ENCODE data around the gene KLRF2. TPM values are rescaled to one million over a fixed set of nuclear protein-coding genes. Genes with fewer than 3 reads are reported as not detected.

KLRF2 gene
- not detected in 2 replicates for total RNA-seq (2014; rRNA removed; shearing (Covaris generic); ENCODE audit: low replicate concordance)

GRCh38 chr12:9881246-9881645, at the start of gene KLRF2:
KLRF2 (plus strand) TSS chr12:9881489; CDS start chr12:9881596, 107 bp downstream.
- Histone ChIP-seq H3K27me3 (no peaks in the 10 kb centered on the region), H3K36me3 (no peaks in the 10 kb centered on the region), H3K4me3 (no peak within 1 kb of the TSS), H3K9me3 (no peaks in the 10 kb centered on the region)
- DNase-seq = no peak

GRCh38 chr12:9831720-9832119, 49.6 kb upstream of the KLRF2 start:
- Histone ChIP-seq H3K36me3 (no peaks in the 10 kb centered on the region), H3K4me3 (no peak overlapping the region), H3K27me3 (no peaks in the 10 kb centered on the region), H3K9me3 (no peaks in the 10 kb centered on the region)
- no peak for DNase-seq

GRCh38 chr12:9843407-9843806, 37.9 kb upstream of the KLRF2 start:
- no peaks in the 10 kb centered on the region for H3K27me3 ChIP-seq
- no peak overlapping the region for H3K4me3 ChIP-seq
- H3K36me3 ChIP-seq = no peaks in the 10 kb centered on the region
- no peak for DNase-seq
- H3K9me3 ChIP-seq = no peaks in the 10 kb centered on the region

GRCh38 chr12:9848899-9849298, 32.4 kb upstream of the KLRF2 start:
- H3K36me3 ChIP-seq = peaks cover 9% of the 10 kb centered on the region
- no peak for DNase-seq

GRCh38 chr12:9851050-9851449, 30.2 kb upstream of the KLRF2 start:
- no peaks in the 10 kb centered on the region for H3K9me3 ChIP-seq
- no peak for DNase-seq
- H3K27me3 ChIP-seq = no peaks in the 10 kb centered on the region
- no peak overlapping the region for H3K4me3 ChIP-seq
- peaks cover 11% of the 10 kb centered on the region for H3K36me3 ChIP-seq

More at GRCh38 chr12:9848899-9849298, 32.4 kb upstream of the KLRF2 start:
- no peak overlapping the region for H3K4me3 ChIP-seq
- H3K27me3 ChIP-seq = no peaks in the 10 kb centered on the region
- H3K9me3 ChIP-seq = no peaks in the 10 kb centered on the region

- H3K9me3 ChIP-seq = no peaks in the 10 kb centered on the region
- no peaks in the 10 kb centered on the region for H3K27me3 ChIP-seq
- no peak overlapping the region for H3K4me3 ChIP-seq
- no peak for DNase-seq
- peaks cover 11% of the 10 kb centered on the region for H3K36me3 ChIP-seq
These were observed 29.4 kb upstream of the KLRF2 start for GRCh38 chr12:9851927-9852326.

GRCh38 chr12:9856151-9856550, 25.1 kb upstream of the KLRF2 start:
- peaks cover 2% of the 10 kb centered on the region; the same call in 1 of the 2 replicates for H3K9me3 ChIP-seq
- no peak for DNase-seq
- H3K36me3 ChIP-seq = peaks cover 8% of the 10 kb centered on the region
- H3K27me3 ChIP-seq = no peaks in the 10 kb centered on the region
- no peak overlapping the region for H3K4me3 ChIP-seq

GRCh38 chr12:9856894-9857293, 24.4 kb upstream of the KLRF2 start:
- Histone ChIP-seq H3K9me3 (peaks cover 2% of the 10 kb centered on the region; the same call in 1 of the 2 replicates), H3K4me3 (no peak overlapping the region), H3K36me3 (peaks cover 8% of the 10 kb centered on the region), H3K27me3 (no peaks in the 10 kb centered on the region)
- DNase-seq = no peak

- peaks cover 8% of the 10 kb centered on the region for H3K36me3 ChIP-seq
- no peaks in the 10 kb centered on the region for H3K27me3 ChIP-seq
- H3K4me3 ChIP-seq = no peak overlapping the region
- H3K9me3 ChIP-seq = peaks cover 2% of the 10 kb centered on the region; the same call in 1 of the 2 replicates
- DNase-seq = no peak
These were observed 23.2 kb upstream of the KLRF2 start for GRCh38 chr12:9858135-9858534.

- H3K27me3 ChIP-seq = no peaks in the 10 kb centered on the region
- no peak for DNase-seq
- no peaks in the 10 kb centered on the region; the same call in 1 of the 2 replicates for H3K36me3 ChIP-seq
- H3K4me3 ChIP-seq = peak overlapping the region; percentile 56
- H3K9me3 ChIP-seq = peaks cover 12% of the 10 kb centered on the region
These were observed 16.2 kb upstream of the KLRF2 start for GRCh38 chr12:9864913-9865675.

GRCh38 chr12:9866860-9867269, 14.4 kb upstream of the KLRF2 start:
- DNase-seq = no peak

GRCh38 chr12:9867531-9867930, 13.8 kb upstream of the KLRF2 start:
- peak overlapping the region; percentile 56 for H3K4me3 ChIP-seq
- H3K9me3 ChIP-seq = peaks cover 10% of the 10 kb centered on the region
- H3K27me3 ChIP-seq = no peaks in the 10 kb centered on the region
- DNase-seq = no peak
- H3K36me3 ChIP-seq = no peaks in the 10 kb centered on the region; the same call in 1 of the 2 replicates

More at GRCh38 chr12:9866860-9867269, 14.4 kb upstream of the KLRF2 start:
- peaks cover 10% of the 10 kb centered on the region for H3K9me3 ChIP-seq
- peak overlapping the region; percentile 56 for H3K4me3 ChIP-seq
- H3K27me3 ChIP-seq = no peaks in the 10 kb centered on the region
- H3K36me3 ChIP-seq = no peaks in the 10 kb centered on the region; the same call in 1 of the 2 replicates

GRCh38 chr12:9868311-9868801, 12.9 kb upstream of the KLRF2 start:
- peaks cover 9% of the 10 kb centered on the region for H3K9me3 ChIP-seq

GRCh38 chr12:9868951-9869306, 12.4 kb upstream of the KLRF2 start:
- DNase-seq = no peak
- H3K36me3 ChIP-seq = no peaks in the 10 kb centered on the region; the same call in 1 of the 2 replicates
- peaks cover 4% of the 10 kb centered on the region for H3K9me3 ChIP-seq
- H3K27me3 ChIP-seq = no peaks in the 10 kb centered on the region
- peak overlapping the region; percentile 56 for H3K4me3 ChIP-seq

More at GRCh38 chr12:9868311-9868801, 12.9 kb upstream of the KLRF2 start:
- DNase-seq = no peak
- no peaks in the 10 kb centered on the region; the same call in 1 of the 2 replicates for H3K36me3 ChIP-seq
- H3K27me3 ChIP-seq = no peaks in the 10 kb centered on the region
- H3K4me3 ChIP-seq = peak overlapping the region; percentile 56

GRCh38 chr12:9869307-9870161, 11.8 kb upstream of the KLRF2 start, which contains the start of gene CLEC2B:
CLEC2B (minus strand) TSS chr12:9869354.
- Histone ChIP-seq H3K4me3 (peak within 1 kb of the TSS; percentile 56), H3K36me3 (no peaks in the 10 kb centered on the region), H3K9me3 (no peaks in the 10 kb centered on the region), H3K27me3 (no peaks in the 10 kb centered on the region)
- peak; percentile 31 for DNase-seq

GRCh38 chr12:9870286-9870866, 10.9 kb upstream of the KLRF2 start:
- H3K4me3 ChIP-seq = peak overlapping the region; percentile 56
- peak; percentile 61 for DNase-seq

More at GRCh38 chr12:9870286-9870866, 10.9 kb upstream of the KLRF2 start:
- Histone ChIP-seq H3K27me3 (no peaks in the 10 kb centered on the region), H3K9me3 (no peaks in the 10 kb centered on the region), H3K36me3 (no peaks in the 10 kb centered on the region)

Data from MG63 (cell line).